Stimulated activated CD4-positive, alpha-beta T cell treated with anti-CD3 and anti-CD28 coated beads, TNF-alpha, amount 100 ng/mL, for 1 hour (primary cell): ENCODE data around the gene TNXB.
A peak's percentile ranks its signal among the peaks of the same experiment; 100 is the strongest.

Experiments used
- DNase-seq, 3 donors: peaks; one replicate each; pipeline ENCODE4 v3.0.0-alpha.2; 2020; ENCODE audit warnings: low read depth in 3 of 3, low spot score in 1 of 3

Gene TNXB

GRCh38 chr6:32140420-32141046 is 31.4 kb upstream of the TNXB start:
- no peak for DNase-seq

DNA sequence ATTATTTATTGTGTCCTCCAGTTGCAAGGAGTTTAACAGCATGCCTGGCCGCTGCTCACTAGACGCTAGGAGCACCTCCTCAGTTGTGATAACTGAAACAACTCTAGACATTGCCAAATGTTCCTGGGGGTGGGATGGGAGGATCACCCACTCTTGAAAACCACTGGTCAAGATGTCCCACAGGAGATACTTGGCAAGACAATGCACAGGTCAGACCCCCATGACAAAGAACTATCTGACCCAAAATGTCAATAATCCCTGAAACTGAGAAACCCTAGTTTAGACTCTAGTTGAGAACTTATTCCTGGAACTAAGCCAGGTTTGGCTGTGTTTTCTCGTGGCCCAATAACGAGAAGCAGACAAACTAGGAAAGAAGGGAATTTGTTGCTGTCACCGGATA is 30.5 kb upstream of the TNXB start:
- DNase-seq = no peak

GRCh38 chr6:32137454-32137853 is 28.3 kb upstream of the TNXB start:
- DNase-seq = no peak

DNA sequence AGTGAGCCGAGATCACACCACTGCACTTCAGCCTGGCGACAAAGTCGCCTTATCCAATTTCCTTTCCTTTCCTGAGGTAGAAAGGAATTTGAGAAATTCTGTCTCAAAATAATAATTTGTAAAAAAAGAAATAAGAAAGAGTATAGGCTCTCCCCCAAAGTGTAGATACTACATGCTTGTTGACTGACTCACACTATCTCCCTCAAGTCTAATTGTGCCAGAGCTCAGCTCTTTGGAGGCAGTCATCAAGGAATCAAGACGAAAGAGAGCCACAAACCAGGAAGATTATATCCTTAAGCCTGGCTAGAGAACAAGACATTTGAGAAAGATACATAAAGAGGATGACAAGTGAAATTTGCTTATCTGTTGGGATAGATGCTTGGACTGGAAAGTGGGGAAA is 24.6 kb upstream of the TNXB start:
- no peak for DNase-seq

DNA sequence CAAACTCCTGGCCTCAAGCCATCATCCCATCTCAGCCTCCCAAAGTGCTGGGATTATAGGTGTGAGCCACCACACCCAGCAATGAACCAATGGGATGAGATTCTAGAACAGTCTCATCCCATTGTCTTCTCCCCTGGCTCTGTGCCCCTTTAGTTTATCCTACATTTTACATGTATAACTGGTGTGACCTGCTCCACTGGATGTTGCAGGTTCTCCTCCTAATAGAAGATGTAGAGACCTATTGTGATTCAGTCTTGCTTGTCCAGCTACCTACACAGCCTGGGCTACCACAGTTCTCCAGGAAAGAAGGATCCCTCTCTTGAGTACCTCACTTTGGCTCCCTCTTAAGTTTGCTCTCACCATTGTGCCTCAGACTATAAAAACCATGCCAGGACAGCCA is 23.0 kb upstream of the TNXB start:
- DNase-seq = no peak

GRCh38 chr6:32131439-32131948 is 22.4 kb upstream of the TNXB start:
- DNase-seq = no peak

- no peak for DNase-seq
These were observed 20.4 kb upstream of the TNXB start for GRCh38 chr6:32129297-32130088.

DNA sequence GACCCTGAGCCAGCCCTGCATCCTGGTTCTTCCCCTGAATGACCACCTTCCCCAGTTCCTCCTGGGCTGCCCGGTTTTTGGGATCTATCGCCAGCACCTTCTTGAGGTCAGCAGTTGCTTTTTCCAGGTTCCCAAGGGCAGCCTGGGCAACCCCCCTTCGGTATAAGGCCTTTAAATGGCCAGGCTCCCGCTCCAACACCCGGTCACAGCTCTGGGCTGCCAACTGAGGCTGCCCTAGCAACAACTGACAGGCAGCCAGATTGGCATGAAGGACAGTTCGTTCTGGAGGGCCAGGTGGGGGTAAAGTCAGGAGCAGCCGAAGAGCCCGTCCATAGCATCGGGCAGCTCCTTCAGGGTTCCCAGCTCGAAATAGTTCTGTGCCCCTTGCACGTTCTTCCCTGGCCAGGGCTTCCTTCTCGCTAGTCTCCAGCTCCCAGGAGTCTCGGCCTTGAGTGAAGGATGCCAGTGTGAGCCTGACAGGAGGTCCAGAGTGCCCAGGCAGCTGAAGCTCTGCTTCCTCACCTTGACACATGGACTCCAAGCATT is 19.7 kb upstream of the TNXB start:
- DNase-seq = no peak

- DNase-seq = peak; percentile 81 to 97 (median 91)
These were observed 18.8 kb upstream of the TNXB start, which contains the start of gene ATF6B for GRCh38 chr6:32127717-32128592. Gene ATF6B (minus strand): TSS chr6:32128246. CDS start chr6:32128207, 39 bp downstream.

DNA sequence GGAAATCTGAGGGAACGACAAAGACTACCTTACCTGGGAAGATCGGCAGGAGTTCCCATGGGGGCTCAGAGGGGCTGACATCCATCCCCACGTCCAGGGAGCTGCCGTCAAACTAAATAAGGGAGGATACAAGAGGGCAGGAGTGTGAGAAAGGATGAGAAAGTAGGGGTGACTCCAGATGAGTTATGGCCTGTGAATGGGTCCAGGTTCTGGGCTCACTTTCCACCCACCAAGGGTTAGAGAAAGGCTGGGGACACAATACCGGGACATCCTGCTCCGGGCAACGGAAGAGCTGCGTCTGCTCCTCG is 18.2 kb upstream of the TNXB start:
- DNase-seq = no peak

DNA sequence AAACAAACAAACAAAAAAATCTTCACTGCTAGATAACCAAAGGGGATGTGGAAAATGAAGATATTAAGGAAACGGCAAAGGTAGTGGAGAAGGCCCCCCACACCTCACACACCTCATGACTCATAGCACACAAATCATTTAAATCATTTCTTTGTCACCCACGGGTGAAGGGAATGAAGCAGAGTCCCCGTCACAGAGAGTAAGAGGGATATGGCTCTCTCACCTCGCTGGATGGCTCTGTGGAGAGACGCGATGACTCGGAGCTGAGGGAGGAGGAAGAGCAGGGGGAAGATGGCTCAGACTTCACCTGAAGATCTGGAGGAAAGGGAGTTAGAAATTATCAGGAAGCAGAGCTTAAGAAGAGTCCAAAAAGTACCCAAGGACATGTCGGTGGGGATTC is 17.7 kb upstream of the TNXB start:
- DNase-seq = no peak

- DNase-seq = no peak
These were observed 14.5 kb upstream of the TNXB start for GRCh38 chr6:32123681-32124080.

GRCh38 chr6:32120573-32121059 is 11.5 kb upstream of the TNXB start:
- DNase-seq = no peak

DNA sequence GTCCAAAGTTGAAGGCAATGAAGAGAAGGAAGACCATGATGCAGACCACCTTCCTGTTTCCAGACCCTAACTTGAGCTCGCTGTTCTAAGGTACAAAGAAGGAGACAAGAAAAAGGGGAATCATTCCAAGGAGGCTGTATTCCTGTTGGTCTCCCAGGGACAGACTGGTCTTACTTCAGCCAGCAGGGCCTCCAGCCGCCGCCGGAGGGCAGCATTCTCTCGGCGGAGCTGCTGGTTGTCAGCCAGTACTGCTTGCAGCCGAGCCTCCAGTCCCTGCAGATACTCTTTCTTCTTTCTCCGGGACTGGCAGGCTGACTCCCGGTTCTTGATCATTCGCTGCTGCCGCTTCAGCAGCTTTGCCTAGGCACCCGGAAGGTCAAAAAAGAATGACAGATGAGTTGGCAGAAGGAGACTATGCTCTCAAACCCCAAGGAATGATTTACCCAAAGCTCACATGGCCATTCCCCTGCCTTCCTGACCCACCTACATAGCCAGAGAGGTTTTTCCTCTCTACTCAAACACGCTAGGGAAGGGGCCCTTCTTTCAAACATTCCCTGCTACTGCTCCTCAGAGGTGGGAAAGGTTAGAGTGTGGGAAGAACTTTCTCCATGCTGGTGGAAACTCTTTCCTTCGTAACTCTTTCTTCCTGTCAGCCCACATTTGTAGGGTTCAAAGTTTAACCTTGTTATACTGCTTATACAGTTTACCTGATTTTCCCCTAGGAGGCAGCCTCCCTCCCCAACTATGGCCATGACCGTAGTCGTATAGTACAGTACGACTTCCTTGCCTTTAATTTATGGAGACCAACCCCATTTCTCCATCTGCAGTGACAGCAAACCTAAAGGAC is 9.9 kb upstream of the TNXB start:
- peak; percentile 8 to 51 (median 34) for DNase-seq

- DNase-seq = no peak
These were observed 8.3 kb upstream of the TNXB start for GRCh38 chr6:32117461-32117860.

GRCh38 chr6:32116674-32117073 is 7.5 kb upstream of the TNXB start:
- DNase-seq = no peak

GRCh38 chr6:32115623-32116022 is 6.5 kb upstream of the TNXB start:
- DNase-seq = no peak

GRCh38 chr6:32114796-32115195 is 5.7 kb upstream of the TNXB start:
- DNase-seq = no peak

GRCh38 chr6:32113386-32114352 is 4.5 kb upstream of the TNXB start:
- DNase-seq = no peak
